Panc1 (cell line): ENCODE data around the gene B4GALT7. TPM values are rescaled to one million over a fixed set of nuclear protein-coding genes. Genes with fewer than 3 reads are reported as not detected.

ENCODE experiments used
- ATAC-seq: fragments of 200-7000 bp; cut with Tn5 transposase; 2 replicates; pipeline ENCODE4 v1.9.1; 2020; ENCODE audit warnings: mild to moderate bottlenecking, moderate library complexity
- BruUV-seq: library from RNA; stranded (reverse); fragments of 400-500 nt; replicated peaks from 2 replicates; lab custom pipeline; 2021; lab: Mats Ljungman, UMichigan
- CTCF ChIA-PET: fragments of 300-600 bp; sonication (Branson Sonifier 250); formaldehyde crosslinking; loops from one replicate; lab custom pipeline; 2022; ENCODE audit warnings: antibody characterized with exemption; lab: Charles Lee
- POLR2A ChIA-PET: fragments of 300-600 bp; sonication (Branson Sonifier 250); formaldehyde crosslinking; loops from one replicate; lab custom pipeline; 2022; ENCODE audit warnings: antibody characterized with exemption; lab: Charles Lee
- DNase-seq: peaks from one replicate; pipeline ENCODE4 v3.0.0-alpha.2; 2010; ENCODE audit warnings: low read depth, low spot score
- H3K27ac ChIP-seq: 2 replicates; pipeline ENCODE4 v1.5.1; 2011; ENCODE audit warnings: mild to moderate bottlenecking, low read length, inconsistent platforms
- H3K27me3 ChIP-seq: fragments of 200-500 bp; sonication (Bioruptor generic); 2 replicates; pipeline ENCODE4 v1.6.0; 2014; ENCODE audit warnings: low read length, inconsistent platforms; ENCODE audit not compliant: control insufficient read depth, insufficient read depth
- H3K36me3 ChIP-seq: fragments of 200-500 bp; sonication (Bioruptor generic); 2 replicates; pipeline ENCODE4 v1.5.1; 2014; ENCODE audit warnings: inconsistent platforms, mild to moderate bottlenecking, low read length, moderate library complexity; ENCODE audit not compliant: control insufficient read depth, insufficient read depth
- H3K4me1 ChIP-seq: 2 replicates; pipeline ENCODE4 v1.5.1; 2011; ENCODE audit warnings: inconsistent platforms, mild to moderate bottlenecking, low read length, moderate library complexity; ENCODE audit not compliant: control insufficient read depth, insufficient read depth
- H3K4me3 ChIP-seq, 2 experiments: 2 replicates each; pipeline ENCODE4 v1.5.1; 2011 to 2012; ENCODE audit warnings: low read depth in 2 of 2, low read length in 2 of 2, mild to moderate bottlenecking in 2 of 2, inconsistent platforms in 1 of 2, moderate library complexity in 1 of 2
- H3K9me3 ChIP-seq: fragments of 200-500 bp; sonication (Bioruptor generic); 2 replicates; pipeline ENCODE4 v1.5.1; 2014; ENCODE audit warnings: low read depth, mild to moderate bottlenecking, inconsistent platforms, low read length, moderate library complexity; ENCODE audit not compliant: control insufficient read depth, insufficient read depth
- CTCF ChIP-seq: fragments of 450-650 bp; IDR thresholded peaks from 2 replicates; pipeline ENCODE4 v1.5.1; 2017; ENCODE audit warnings: mild to moderate bottlenecking
- POLR2AphosphoS5 ChIP-seq: IDR thresholded peaks from 2 replicates; pipeline ENCODE4 v1.6.1; 2012; ENCODE audit warnings: mild to moderate bottlenecking, low read depth, low read length, moderate library complexity
- SIN3A ChIP-seq: IDR thresholded peaks from 2 replicates; pipeline ENCODE4 v1.6.1; 2012; ENCODE audit warnings: low read depth, mild to moderate bottlenecking, low read length, moderate library complexity, borderline replicate concordance; ENCODE audit not compliant: insufficient read depth
- TCF7L2 ChIP-seq: IDR thresholded peaks from 2 replicates; pipeline ENCODE4 v1.6.1; 2011; ENCODE audit warnings: mild to moderate bottlenecking, low read depth, low read length, inconsistent platforms
- in situ Hi-C: cut with HindIII; loops from 2 replicates; pipeline ENCODE4 v1.10.0; 2016; ENCODE audit warnings: low sequenced_read_pairs, low pct_unique_long_range_greater_than_20kb
- intact Hi-C: fragments of 100-400 bp; cut with micrococcal nuclease; formaldehyde crosslinking; loops from one replicate; pipeline ENCODE4 v1.10.0; 2022; ENCODE audit not compliant: unreplicated experiment
- total RNA-seq: library from RNA; stranded (reverse); gene quantifications from one replicate; pipeline ENCODE4 v1.2.1, GENCODE V29; 2021; ENCODE audit not compliant: unreplicated experiment
- TF ChIP-seq, protein P1 (sequence below), 2 experiments: IDR thresholded peaks; 2 replicates each; pipeline ENCODE4 v1.6.1; 2011 to 2012; ENCODE audit warnings: low read depth in 2 of 2, control low read depth in 1 of 2, low read length in 1 of 2, mild to moderate bottlenecking in 1 of 2, moderate library complexity in 1 of 2; ENCODE audit not compliant: insufficient read depth in 1 of 2

Gene B4GALT7
- total RNA-seq, 1 experiment from 2014 or later = 38.0 TPM

- intact Hi-C loops = no loop called here
- TF ChIP-seq SIN3A (no peak), POLR2AphosphoS5 (no peak), TCF7L2 (no peak), CTCF (no peak)
- TF ChIP-seq, protein P1, sequence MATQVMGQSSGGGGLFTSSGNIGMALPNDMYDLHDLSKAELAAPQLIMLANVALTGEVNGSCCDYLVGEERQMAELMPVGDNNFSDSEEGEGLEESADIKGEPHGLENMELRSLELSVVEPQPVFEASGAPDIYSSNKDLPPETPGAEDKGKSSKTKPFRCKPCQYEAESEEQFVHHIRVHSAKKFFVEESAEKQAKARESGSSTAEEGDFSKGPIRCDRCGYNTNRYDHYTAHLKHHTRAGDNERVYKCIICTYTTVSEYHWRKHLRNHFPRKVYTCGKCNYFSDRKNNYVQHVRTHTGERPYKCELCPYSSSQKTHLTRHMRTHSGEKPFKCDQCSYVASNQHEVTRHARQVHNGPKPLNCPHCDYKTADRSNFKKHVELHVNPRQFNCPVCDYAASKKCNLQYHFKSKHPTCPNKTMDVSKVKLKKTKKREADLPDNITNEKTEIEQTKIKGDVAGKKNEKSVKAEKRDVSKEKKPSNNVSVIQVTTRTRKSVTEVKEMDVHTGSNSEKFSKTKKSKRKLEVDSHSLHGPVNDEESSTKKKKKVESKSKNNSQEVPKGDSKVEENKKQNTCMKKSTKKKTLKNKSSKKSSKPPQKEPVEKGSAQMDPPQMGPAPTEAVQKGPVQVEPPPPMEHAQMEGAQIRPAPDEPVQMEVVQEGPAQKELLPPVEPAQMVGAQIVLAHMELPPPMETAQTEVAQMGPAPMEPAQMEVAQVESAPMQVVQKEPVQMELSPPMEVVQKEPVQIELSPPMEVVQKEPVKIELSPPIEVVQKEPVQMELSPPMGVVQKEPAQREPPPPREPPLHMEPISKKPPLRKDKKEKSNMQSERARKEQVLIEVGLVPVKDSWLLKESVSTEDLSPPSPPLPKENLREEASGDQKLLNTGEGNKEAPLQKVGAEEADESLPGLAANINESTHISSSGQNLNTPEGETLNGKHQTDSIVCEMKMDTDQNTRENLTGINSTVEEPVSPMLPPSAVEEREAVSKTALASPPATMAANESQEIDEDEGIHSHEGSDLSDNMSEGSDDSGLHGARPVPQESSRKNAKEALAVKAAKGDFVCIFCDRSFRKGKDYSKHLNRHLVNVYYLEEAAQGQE (IDR thresholded peaks at IDR 0.05; ENCODE audit: insufficient read depth in 1 of 2, low read depth in 2 of 2, low read length in 1 of 2) = no peak
- POLR2A ChIA-PET = no interaction called here
Measured at GRCh38 chr5:177605667-177606066, 5.7 kb downstream of the B4GALT7 start.

GRCh38 chr5:177606071-177607051 is 6.4 kb downstream of the B4GALT7 start:
- Histone ChIP-seq H3K27me3 (no peaks in the 10 kb centered on the region), H3K4me3 (no peak overlapping the region), H3K4me1 (no peaks in the 10 kb centered on the region), H3K9me3 (no peaks in the 10 kb centered on the region), H3K36me3 (no peaks in the 10 kb centered on the region), H3K27ac (no peak overlapping the region)
- CTCF ChIA-PET = interaction anchor here (0.9 kb wide), 1 partner anchor 49 kb away, joined by 3 read pairs; no protein-coding TSS in a partner anchor
- ATAC-seq (no peak), DNase-seq (no peak)
- in situ Hi-C loops = no loop called here
- intact Hi-C loops = no loop called here
- POLR2A ChIA-PET = interaction anchor here (0.7 kb wide), 1 partner anchor 50 kb away, joined by 4 read pairs; no protein-coding TSS in a partner anchor
- TF ChIP-seq TCF7L2 = no peak
- TF ChIP-seq, protein P1 (IDR thresholded peaks at IDR 0.05; ENCODE audit: insufficient read depth in 1 of 2, low read depth in 2 of 2, low read length in 1 of 2) = no peak
- no peak for TF ChIP-seq CTCF
- no peak for TF ChIP-seq POLR2AphosphoS5
- no peak for TF ChIP-seq SIN3A
- BruUV-seq = no TSS peak

More at GRCh38 chr5:177605667-177606066, 5.7 kb downstream of the B4GALT7 start:
- H3K27ac ChIP-seq = no peak overlapping the region
- H3K9me3 ChIP-seq = no peaks in the 10 kb centered on the region
- CTCF ChIA-PET = no interaction called here
- H3K36me3 ChIP-seq = no peaks in the 10 kb centered on the region; the same call in 1 of the 2 replicates
- in situ Hi-C loops = no loop called here
- no peaks in the 10 kb centered on the region for H3K27me3 ChIP-seq
- BruUV-seq = no TSS peak
- ATAC-seq (no peak), DNase-seq (no peak)
- no peak overlapping the region for H3K4me3 ChIP-seq
- peaks cover 6% of the 10 kb centered on the region; the same call in 1 of the 2 replicates for H3K4me1 ChIP-seq
